C4-2B (cell line): ENCODE results near the gene MAK.
"Not testable (repeated sequence)": the region's sequence is repeated elsewhere in the genome, so short reads cannot be mapped to it uniquely, and the experiment has no call there.

Experiments
- H3K27ac ChIP-seq: fragments of 450-650 bp; 2 replicates; pipeline ENCODE4 v1.5.1; 2017
- CTCF ChIP-seq: fragments of 450-650 bp; conservative IDR thresholded peaks from 2 replicates; pipeline ENCODE4 v1.5.1; 2017; ENCODE audit warnings: mild to moderate bottlenecking
- ZFX ChIP-seq: fragments of 450-650 bp; IDR thresholded peaks from 2 replicates; pipeline ENCODE4 v1.6.1; 2017

MAK gene

GRCh38 chr6:10769419-10769818 lies 68.9 kb downstream of the MAK start:
- TF ChIP-seq CTCF: no peak
- no peak for TF ChIP-seq ZFX
- H3K27ac ChIP-seq: no peak overlapping the region

- no peak for TF ChIP-seq ZFX
- H3K27ac ChIP-seq: no peak overlapping the region
These were observed 75.3 kb downstream of the MAK start for GRCh38 chr6:10763006-10763405.

- H3K27ac ChIP-seq: no peak overlapping the region
- TF ChIP-seq CTCF: no peak
- no peak for TF ChIP-seq ZFX
These were observed 78.4 kb downstream of the MAK start for GRCh38 chr6:10759884-10760329.

DNA sequence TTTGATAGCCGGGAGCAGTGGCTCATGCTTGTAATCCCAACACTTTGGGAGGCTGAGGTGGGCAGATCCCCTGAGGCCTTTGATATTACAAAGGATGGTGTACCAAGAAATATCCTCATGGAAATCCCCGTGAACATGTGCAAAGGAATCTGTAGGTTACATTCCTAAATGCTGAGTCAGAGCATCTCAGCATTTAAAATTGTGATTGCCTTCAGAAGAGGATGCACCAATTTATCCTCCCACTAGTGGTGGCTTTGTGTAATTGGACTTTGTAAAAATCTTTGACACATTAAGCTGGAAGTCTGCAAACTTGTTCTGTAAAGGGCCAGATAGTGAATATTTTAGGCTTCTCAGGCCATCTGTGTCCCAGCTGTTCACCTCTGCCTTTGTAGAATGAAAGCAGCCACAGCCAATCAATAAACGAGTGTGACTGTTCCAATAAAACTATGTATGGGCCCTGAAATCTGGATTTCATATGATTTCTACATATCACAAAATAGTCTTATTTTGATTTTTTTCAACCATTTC lies 79.0 kb downstream of the MAK start:
- peak; percentile 74 for TF ChIP-seq CTCF
- TF ChIP-seq ZFX: no peak
- peak overlapping the region; percentile 22; the same call in 1 of the 2 replicates for H3K27ac ChIP-seq

- no peak overlapping the region for H3K27ac ChIP-seq
- TF ChIP-seq CTCF (no peak), ZFX (no peak)
These were observed 82.3 kb downstream of the MAK start for GRCh38 chr6:10756085-10756484.

DNA sequence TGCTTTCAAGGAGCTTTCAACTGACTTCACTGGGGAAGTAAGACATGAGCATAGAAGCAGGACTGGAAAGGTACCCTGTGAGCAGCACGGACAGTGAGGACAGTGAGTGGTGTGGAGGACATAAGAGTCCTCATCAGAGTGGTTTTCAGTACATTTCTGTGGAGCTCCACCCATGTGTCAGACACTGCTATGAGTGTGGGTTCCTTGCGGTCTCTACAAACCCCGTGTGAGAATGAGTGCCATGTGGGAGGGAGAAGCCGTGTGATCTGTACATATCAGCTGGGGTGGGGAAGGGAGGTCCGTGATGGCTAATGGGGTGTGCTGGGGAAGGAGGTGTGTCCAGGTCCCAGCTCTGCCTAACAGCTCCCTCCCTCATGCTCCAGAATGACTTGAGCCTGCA lies 86.6 kb downstream of the MAK start:
- not testable (repeated sequence) for H3K27ac ChIP-seq

DNA sequence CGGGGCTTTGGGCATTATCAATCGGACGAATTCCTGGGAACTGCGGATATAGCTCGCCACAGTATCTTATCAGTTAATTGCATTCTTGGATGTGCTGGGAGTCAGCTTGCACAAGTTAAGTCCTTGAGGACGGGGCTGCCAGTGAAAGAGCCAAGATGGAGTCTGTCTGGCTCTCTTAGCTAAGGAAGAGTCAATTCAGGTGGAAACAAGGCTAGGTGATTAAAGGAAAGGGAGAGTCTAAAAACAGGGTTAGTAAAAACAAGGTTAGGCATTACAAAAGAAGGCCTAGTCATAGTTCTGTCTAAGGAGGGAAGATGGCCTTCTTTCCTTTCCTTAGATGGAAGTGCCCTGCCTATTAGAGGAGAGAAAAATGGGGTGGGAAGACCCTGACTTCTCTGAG lies 87.8 kb downstream of the MAK start:
- not testable (repeated sequence) for H3K27ac ChIP-seq

DNA sequence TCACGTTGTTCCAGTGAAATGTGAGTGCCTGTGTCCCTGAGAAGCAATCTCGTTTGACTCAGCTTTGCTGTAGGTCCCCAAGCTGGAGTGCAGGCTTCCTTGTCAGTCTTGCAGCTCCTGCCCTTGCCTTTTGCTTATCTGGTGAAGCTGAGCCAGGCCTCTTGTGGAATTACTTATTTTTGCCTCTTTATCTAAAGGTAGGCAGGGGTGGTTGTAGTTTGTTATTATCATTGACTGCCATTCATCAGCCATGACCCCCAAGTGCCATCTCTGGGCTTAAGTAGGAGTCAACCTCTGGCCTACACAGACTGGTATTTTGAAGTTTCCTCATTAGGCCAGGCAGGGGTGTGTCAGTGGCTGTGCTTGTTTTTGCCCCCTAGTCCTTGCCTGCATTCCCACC lies 88.6 kb downstream of the MAK start:
- TF ChIP-seq CTCF (no peak), ZFX (no peak)
- no peak overlapping the region for H3K27ac ChIP-seq

- peak within 1 kb of the TSS; percentile 76 for H3K27ac ChIP-seq
- TF ChIP-seq CTCF (no peak), ZFX (peak; percentile 50)
These were observed 90.9 kb downstream of the MAK start, which contains the start of gene TMEM14B for GRCh38 chr6:10747251-10747972. Gene TMEM14B (plus strand): TSS chr6:10747805. CDS start chr6:10749246, 1,441 bp downstream.
